HPDE6-E6E7 (cell line): ENCODE data around the gene FAM117B.
"Not testable (repeated sequence)": the region's sequence is repeated elsewhere in the genome, so short reads cannot be mapped to it uniquely, and the experiment has no call there.

Experiments used
- DNase-seq: peaks from one replicate; pipeline ENCODE4 v3.0.0; 2011; ENCODE audit warnings: missing footprints; ENCODE audit errors: extremely low spot score

FAM117B gene

DNA sequence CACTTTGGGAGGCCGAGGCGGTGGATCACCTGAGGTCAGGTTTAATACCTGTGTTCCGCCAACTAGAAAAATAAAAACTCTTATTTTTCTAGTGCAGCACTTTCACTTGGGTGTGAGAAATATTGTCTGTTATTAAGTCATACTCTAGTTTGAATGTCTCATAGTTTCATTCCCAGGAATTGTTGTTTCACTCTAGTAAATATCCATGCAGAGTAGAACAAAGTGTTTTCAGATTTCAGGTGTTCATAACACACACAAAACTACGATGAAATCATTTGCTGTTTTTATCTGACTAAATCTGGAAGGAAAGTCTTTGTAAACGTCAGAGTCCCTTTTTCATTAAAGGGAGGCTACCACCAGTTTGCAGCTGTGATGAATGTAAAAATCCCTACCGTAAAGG lies 4.0 kb downstream of the FAM117B start:
- DNase-seq: no peak

DNA sequence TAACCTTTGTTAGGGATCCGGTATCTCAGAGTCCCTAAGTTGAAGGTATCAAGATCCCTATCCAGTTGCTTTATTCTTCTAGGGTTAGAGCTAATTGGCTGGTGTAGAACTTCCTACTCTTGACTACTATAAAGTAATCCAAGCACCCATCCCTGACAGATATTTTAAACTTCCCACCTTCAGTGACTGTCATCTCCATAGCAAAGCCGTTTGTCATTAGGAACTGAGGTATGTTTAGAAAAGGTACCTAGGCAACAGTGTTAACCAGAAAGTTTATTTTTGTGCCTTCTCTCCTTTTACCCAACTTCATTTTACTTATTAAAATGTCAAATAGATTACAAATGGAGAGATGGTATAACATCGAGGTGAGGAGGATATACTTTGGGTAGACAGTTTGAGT lies 4.5 kb downstream of the FAM117B start:
- no peak for DNase-seq

DNA sequence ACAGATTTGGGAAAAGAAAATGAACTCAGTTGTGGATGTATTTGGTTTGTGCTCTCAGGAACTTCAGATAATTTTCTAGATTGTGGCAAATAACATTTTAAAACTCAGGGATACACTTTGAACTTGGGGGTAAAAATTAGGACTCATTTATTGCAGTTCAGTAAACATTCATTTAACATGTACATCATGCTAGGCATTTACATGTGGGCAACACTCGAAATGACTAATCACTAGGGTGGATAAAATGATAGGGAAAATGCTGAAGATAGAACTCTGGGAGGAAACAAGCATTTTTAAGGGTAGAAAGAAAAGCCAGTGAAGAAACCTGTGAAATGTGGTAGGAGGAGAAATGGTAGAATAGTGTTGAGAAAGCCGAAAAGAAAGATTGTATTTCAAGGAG lies 7.8 kb downstream of the FAM117B start:
- no peak for DNase-seq

DNA sequence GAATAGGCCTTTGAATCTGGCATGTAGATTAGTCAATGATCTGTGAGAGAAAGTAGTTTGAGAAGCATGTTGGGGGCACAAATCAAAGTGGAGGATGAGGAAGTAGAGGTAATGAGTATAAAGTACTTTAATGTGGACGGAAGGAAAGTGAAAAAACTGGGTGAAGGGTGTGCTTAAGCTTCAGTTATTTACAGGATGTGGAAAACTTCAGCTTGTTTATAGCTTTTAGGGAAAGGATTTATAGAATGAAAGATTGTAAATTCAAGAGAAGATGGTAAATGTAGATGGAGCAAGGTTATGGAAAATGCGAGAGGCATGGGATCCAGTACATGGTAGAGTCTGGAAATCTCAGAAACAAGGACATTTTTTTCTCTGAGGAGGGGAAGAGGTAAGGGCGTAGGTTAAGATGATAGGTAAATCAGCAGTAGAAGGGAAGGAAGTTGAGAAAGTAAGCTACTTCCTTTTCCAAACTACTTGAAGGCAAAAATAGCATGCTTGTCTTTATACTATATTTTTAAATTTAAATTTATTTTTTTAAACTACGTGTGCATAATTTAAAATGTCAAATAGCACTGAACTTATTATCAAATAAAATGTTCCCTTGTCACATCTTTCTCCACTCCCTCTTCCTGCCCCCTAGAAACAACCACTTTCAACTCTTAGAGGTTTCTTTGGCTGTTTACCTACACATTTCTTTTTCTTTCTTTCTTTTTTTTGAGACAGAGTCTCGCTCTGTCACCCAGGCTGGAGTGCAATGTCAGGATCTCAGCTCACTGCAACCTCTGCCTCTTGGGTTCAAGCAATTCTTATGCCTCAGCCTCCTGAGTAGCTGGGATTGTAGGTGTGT lies 8.5 kb downstream of the FAM117B start:
- DNase-seq: no peak

DNA sequence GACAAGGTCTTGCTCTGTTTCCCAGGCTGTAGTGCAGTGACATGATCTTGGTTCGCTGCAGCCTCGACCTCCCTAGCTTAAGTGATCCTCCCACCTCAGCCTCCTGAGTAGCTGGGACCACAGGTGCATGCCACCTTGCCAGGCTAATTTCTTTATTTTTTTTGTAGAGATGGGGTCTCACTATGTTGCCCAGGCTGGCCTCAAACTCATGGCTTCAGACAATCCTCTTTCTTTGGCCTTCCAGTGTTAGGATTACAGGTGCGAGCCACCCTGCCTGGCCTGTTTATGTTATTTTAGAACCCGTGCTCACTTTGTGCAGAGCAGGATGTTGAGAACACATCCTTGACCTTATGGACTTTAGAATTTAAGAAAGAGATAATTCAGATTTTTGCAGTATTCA lies 17.4 kb downstream of the FAM117B start:
- DNase-seq: no peak

DNA sequence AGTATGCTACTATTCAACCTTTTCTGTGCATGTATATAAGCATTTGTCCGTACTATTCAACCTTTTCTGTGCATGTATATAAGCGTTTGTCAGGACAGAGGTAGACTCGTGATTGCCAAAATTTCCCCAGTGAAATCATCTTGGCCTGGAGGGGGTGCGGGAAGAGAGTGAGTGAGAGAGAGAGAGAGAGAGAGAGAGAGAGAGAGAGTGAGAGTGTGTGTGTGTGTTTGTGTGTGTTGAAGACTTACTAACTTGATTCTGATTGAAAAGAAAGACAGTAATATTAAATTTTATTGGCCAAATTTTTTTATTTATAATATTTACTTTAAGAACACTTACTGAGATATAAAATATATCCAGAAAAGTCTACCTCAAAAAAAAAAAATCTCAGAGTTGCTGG lies 19.1 kb downstream of the FAM117B start:
- DNase-seq: no peak

DNA sequence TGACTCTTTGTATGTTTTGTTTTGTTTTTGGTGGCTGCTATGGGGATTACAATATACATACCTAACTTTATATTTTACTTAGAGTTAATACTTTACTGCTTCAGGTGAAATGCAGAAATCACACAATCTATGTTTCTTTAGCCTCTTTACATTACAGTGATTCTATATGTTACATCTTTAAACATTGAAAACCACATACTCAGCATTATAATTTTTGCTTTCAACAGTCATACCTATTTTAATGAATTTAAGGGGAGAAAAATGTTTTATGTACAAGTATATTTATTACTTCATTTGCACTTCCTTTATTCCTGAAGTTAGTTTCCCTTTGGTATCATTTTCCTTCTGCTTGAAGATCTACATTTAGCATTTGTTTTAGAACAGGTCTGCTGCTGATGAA lies 23.1 kb downstream of the FAM117B start:
- no peak for DNase-seq

DNA sequence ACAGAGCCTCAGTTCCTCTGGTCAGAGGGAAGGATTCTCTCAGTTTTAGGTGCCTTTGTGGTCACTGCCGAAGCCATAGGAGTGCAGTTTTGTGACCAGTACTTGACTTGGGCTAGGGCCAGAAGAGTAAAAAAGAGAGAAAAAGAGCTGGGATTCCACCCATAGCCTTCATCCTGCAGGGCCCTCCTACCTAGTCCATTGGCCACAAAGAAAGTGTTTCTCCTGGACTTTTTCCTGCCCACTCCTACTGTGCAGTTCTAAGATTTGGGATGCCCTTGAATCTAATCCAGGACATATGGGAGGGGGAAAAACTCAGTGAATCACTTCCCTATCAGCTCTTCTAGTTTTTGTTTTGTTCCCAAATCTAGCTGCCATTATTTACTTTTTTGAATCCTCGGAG lies 26.0 kb downstream of the FAM117B start:
- DNase-seq: no peak

DNA sequence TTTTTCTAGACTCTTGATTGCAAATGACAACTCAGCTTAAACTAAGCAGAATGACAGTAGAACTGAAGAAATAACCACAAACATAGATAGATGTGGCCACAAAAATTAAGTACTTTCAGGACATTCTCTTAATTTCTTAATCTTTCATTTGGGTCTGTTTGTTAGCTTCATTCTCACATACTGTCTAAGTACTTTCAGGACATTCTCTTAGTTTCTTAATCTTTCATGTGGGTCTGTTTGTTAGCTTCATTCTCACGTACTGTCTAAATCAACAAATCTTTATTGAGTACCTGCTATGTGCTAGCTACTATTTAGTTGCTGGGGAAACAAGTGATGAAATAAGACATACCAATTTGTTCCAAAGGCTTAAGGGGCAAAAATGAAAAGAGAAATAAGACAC lies 35.1 kb downstream of the FAM117B start:
- DNase-seq: no peak

DNA sequence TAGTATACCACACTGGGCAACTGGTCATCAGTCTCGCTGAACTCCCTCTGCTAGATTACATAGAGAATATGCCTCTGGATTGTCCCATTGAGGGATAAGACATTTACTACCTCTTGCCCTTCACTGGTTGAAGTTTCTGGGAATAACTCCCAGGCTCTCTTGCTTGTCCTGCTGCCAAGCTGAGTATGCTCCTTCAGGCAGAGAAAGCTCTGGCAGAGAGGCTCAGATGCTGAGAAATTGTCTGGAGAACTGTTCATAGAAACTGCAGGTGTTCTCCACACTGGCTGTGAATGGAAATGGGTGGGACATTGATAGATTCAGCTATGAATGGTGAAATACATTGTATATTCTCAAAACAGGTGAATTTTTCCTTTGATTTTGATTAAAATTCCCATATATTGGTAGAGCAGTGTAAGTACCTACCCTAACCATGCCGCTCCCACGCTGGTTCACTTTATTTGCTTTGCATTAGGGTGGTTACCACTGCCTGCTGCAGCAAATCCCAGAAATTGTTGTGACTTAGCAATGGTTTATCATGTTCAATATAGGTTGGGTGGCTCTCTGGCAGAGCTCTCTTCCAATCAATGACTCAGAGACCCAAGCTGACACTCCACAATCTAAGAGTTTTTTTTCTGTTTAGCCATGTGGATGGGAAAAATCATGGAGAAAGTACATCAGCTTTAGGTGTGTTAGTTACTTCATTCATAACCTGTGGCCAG lies 36.7 kb downstream of the FAM117B start:
- no peak for DNase-seq

DNA sequence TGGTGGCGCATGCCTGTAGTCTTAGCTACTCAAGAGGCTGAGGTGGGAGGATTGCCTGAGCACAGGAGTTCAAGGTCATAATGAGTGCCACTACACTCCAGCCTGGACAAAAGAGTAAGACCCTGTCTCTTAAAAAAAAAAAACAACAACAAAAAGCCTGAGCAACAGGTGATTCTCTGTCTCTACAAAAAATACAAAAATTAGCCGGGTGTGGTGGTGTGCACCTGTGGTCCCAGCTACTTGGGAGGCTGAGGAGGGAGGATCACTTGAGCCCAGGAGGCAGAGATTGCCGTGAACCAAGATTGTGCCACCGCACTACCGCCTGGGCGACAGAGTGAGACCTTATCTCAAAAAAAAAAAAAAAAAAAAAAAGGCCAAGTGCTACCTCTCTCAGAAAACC lies 40.3 kb downstream of the FAM117B start:
- not testable (repeated sequence) for DNase-seq

DNA sequence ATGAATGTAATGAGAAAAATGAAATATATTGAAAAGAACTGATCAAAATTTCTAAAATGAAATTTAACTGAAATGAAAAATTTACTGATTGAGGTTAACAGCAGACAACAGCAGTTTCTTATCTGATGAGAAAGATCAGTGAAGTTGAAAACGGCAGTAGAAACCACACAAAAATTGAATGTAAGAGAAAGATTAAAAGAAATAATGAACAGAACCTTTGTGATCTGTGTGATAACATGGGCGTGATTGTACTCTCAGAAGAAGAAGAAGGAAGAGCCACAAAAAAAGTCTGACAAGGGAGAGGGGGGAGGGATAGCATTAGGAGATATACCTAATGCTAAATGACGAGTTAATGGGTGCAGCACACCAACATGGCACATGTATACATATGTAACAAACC lies 45.2 kb downstream of the FAM117B start:
- no peak for DNase-seq

DNA sequence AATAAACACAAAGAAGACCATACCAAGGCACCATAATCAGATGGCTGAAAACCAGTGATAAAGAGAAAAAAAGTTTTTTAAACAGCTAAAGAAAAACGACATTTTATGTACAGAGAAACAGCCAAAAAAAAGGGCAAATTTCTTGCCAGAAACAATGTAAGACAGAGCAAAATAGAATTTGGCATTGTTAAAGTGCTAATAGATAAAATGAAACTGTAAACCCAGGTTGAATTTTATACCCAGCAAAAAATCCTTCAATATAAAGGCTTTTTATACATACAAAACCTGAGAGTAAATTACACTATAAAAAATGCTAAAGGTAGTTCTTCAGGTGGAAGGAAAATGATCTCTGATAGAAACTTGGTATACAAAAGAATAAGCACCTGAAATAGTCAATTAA lies 45.7 kb downstream of the FAM117B start:
- no peak for DNase-seq

DNA sequence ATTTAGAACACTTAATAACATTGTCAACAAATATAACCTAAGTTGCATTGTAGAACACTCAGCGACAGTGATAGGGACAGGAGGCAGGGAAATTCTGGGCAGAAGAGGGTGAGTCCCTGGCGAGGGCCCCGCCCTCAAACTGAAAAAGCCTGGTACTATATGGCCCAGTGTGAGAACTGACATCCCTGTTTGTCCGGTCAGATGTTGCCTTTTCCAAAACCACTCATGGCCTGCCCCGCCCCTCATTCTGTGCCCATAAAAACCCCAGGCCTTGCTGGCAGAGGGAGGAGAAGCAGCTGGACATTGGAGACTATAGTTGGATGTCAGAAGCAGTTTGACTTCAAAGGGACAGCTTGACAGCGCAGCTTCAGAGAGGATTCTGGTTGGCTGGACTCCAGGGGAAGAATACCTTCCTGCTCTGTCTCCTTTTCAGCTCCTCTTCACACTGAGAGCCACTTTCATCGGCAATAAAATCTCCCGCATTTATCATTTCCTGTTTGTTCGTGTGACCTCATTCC lies 47.0 kb downstream of the FAM117B start:
- DNase-seq: no peak

DNA sequence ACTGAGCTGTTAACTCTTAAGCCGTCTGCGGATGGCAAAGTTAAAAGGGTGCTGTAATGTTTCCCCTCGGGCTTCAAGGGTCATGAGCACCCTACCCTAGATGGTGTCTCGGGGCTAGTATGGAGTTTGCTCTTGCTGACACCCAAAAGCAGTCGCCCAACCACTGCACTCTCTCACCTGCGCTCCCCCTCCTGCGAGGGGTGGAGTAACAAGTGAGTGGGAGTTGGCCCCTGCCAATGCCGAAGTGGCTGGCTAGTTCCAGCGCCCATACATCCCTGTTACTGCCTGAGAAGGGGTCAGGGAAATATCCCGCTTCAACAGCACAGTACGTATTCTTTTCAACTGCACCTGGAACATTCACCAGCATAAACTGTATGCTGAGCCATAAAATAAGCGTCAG lies 47.5 kb downstream of the FAM117B start:
- no peak for DNase-seq

DNA sequence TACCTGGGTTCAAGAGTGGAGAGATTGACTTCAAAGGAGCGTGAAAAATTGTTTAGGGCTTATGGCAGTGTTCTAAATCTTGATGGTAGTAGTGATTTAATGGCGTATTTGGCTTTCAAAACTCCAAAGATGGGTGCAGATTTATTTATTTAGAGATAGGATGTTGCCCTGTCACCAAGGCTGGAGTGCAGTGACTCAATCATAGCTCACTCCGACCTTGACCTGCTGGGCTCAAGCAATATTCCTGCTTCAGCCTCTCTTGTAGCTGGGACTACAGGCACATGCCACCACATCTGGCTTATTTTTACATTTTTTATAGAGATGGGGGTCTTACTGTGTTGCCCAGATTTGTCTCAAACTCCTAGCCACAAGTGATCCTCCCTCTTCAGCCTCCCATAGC lies 52.5 kb downstream of the FAM117B start:
- DNase-seq: no peak

DNA sequence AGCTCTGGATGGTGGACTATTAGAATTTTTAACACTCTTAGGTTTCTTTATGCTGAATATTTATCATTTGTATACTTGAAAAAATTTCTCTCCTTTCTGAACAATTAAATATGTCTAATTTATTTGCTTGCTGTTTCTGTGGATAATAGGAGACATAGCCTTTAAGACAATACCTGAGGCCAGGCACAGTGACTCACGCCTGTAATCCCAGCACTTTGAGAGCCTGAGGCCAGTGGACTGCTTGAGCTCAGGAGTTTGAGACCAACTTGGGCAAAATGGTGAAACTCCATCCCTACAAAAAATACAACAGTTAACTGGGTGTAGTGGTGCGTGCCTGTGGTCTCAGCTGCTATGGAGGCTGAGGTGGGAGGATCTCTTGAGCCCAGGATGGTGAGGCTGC lies 54.7 kb downstream of the FAM117B start:
- no peak for DNase-seq

DNA sequence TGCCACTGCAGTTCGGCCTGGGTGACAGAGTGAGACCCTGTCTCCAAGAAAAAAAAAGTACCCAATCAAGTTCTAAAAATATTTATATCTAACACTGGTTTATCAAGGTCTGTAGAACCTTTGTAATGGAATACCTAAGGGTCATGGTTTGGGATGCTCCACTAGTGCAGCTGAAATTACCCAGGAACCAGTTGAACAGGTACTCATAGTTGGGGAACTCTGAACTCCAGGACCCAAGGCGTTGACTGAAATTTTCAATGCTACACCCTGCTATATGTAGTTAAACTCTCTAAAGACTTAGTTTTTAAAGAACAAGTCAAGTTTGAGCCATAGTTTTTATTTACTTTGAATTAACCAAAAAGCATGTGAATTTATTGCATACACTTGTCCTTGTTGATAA lies 55.1 kb downstream of the FAM117B start:
- no peak for DNase-seq

DNA sequence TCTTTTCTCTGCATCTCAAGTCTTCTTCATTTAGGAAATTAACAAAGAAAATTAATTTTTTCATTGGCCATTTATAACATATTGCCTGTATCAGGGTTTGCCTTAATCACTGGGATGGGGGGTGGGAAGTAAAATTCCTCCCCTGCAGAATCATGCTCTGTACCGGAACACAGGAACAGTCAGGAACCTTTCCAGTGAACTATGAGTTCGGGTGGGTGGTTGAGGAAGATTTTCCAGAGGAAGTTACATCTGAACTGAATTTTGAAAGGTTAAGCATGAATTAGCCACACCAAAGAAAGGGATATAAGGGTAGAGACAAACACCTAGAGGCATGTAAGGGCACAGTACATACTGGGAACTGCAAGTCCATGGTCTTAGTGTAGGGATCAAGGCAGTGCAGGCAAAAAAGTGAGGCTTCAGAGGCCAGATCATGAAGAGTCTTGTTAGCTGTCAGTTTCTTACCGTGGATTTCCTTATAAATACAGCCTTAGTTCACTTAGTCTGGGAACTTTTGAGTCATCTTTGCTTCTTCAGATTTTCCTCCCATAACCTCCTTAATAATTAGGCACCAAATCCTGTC lies 55.6 kb downstream of the FAM117B start:
- no peak for DNase-seq

DNA sequence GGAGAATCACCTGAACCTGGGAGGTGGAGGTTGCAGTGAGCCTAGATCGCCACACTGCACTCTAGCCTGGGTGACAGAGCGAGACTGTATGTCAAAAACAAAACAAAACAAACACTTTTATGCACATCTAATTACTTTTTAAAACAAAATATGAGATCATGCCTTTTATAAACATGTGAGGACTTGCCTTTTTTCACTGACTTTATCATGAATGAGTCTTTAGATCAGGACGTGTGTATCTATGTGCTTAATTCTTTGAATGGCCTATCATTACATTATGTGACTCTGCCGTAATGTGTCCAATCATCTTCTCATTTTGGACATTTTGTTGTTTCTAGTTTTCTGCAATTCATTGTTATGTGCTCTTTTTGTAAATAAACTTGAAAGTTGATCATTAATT lies 58.7 kb downstream of the FAM117B start:
- DNase-seq: no peak

DNA sequence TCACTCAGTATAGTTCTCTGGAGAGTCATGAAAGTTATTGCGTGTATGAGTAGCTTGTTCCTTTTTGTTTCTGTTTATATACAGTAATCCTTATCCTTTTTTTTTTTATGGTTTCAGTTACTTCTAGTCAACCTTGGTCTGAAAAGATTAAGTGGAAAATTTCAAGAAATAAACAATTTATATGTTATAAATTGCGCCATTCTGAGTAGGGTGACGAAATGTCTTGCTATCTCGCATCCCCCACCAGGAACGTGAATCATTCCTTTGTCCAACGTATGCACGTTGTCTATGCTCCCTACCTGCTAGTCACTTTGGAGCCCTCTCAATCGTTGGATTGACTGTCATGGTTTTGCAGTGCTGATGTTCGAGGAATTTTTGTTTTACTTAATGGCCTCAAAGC lies 60.4 kb downstream of the FAM117B start:
- DNase-seq: no peak

DNA sequence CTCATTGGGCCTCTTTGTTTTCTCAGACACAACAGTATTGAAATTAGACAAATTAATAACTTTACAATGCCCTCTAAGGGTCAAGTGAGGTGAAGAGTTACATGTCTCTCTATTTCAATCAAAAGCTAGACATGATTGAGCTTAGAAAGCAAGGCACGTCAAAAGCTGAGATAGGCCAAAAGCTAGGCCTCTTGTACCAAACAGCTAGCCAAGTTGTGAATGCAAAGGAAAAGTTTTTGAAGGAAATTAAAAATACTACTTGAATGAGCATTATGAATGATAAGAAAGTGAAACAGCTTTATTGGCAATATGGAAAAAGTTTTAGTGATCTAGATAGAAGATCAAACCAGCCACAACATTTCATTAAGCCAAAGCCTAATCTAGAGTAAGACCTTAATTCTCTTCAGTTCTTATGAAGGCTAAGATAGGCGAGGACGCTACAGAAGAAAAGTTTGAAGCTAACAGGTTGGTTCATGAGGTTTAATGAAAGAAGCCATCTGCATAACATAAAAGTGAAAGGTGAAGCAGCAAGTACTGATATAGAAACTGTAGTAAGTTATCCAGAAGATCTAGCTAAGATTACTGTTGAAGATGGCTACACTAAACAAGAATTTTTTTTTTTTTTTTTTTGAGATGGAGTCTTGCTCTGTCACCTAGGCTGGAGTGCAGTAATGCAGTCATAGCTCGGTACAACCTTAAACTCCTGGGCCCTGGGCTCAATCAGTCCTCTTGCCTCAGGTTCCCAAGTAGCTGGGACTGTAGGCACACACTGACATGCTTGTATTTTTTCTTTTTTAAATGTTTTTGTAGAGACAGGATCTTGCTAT lies 65.5 kb downstream of the FAM117B start:
- no peak for DNase-seq
